HG03103 (cell line): ENCODE results near the gene SUN1.
"Not testable (repeated sequence)": the region's sequence is repeated elsewhere in the genome, so short reads cannot be mapped to it uniquely, and the experiment has no call there.

Source experiments
- ATAC-seq: cut with Tn5 transposase; IDR thresholded peaks from one replicate; pipeline ENCODE4 v1.9.1; 2021; ENCODE audit warnings: low read depth; ENCODE audit not compliant: unreplicated experiment

The SUN1 gene

GRCh38 chr7:832167-832967, at the start of gene SUN1:
Gene SUN1 (plus strand): TSS chr7:832476. CDS start chr7:832525, 49 bp downstream.
- ATAC-seq, result peak; percentile 36

- no peak for ATAC-seq
Measured at GRCh38 chr7:782718-783449, 49.4 kb upstream of the SUN1 start.

GRCh38 chr7:783556-784490, 48.5 kb upstream of the SUN1 start:
- no peak for ATAC-seq

GRCh38 chr7:784971-785370, 47.3 kb upstream of the SUN1 start:
- no peak for ATAC-seq

GRCh38 chr7:785416-785815, 46.9 kb upstream of the SUN1 start:
- ATAC-seq, result no peak

GRCh38 chr7:786472-787255, 45.6 kb upstream of the SUN1 start:
- ATAC-seq, result no peak

- ATAC-seq, result no peak
Measured at GRCh38 chr7:787332-788240, 44.7 kb upstream of the SUN1 start.

GRCh38 chr7:791519-791918, 40.8 kb upstream of the SUN1 start:
- ATAC-seq, result no peak

- no peak for ATAC-seq
Measured at GRCh38 chr7:794207-794606, 38.1 kb upstream of the SUN1 start.

- ATAC-seq, result no peak
Measured at GRCh38 chr7:794671-795329, 37.5 kb upstream of the SUN1 start.

- not testable (repeated sequence) for ATAC-seq
Measured at GRCh38 chr7:796434-797169, 35.7 kb upstream of the SUN1 start.

GRCh38 chr7:798921-799470, 33.3 kb upstream of the SUN1 start:
- ATAC-seq, result no peak

GRCh38 chr7:800692-801091, 31.6 kb upstream of the SUN1 start:
- ATAC-seq, result no peak

GRCh38 chr7:801351-801750, 30.9 kb upstream of the SUN1 start:
- not testable (repeated sequence) for ATAC-seq

- no peak for ATAC-seq
Measured at GRCh38 chr7:801940-802381, 30.3 kb upstream of the SUN1 start.

- no peak for ATAC-seq
Measured at GRCh38 chr7:802500-803242, 29.6 kb upstream of the SUN1 start.

- ATAC-seq, result no peak
Measured at GRCh38 chr7:803243-803635, 29.0 kb upstream of the SUN1 start.
